SK-N-SH treated with all-trans-retinoic acid at 6 μM for 48 hours (cell line): ENCODE results near the gene PDE9A.

Source experiments
- ATAC-seq: fragments of 200-7000 bp; cut with Tn5 transposase; 3 replicates; pipeline ENCODE4 v1.9.1; 2020; ENCODE audit warnings: mild to moderate bottlenecking, moderate library complexity
- ARNTL ChIP-seq: fragments of 450-650 bp; formaldehyde crosslinking; IDR thresholded peaks from 2 replicates; pipeline ENCODE4 v1.5.0; 2020; ENCODE audit warnings: low read depth, mild to moderate bottlenecking, moderate library complexity, borderline replicate concordance
- BACH2 ChIP-seq: fragments of 250-450 bp; sonication (Bioruptor Pico); IDR thresholded peaks from 2 replicates; pipeline ENCODE4 v1.9.0; 2021; ENCODE audit warnings: mild to moderate bottlenecking, borderline replicate concordance
- CSDC2 ChIP-seq: fragments of 250-450 bp; sonication (Bioruptor Pico); IDR thresholded peaks from 2 replicates; pipeline ENCODE4 v1.5.0; 2020; ENCODE audit warnings: mild to moderate bottlenecking, moderate library complexity
- ESRRG ChIP-seq: fragments of 250-450 bp; sonication (Bioruptor Pico); IDR thresholded peaks from 2 replicates; pipeline ENCODE4 v1.6.1; 2021; ENCODE audit warnings: mild to moderate bottlenecking
- GLIS3 ChIP-seq: fragments of 250-450 bp; sonication (Bioruptor Pico); IDR thresholded peaks from 2 replicates; pipeline ENCODE4 v1.5.0; 2020; ENCODE audit warnings: mild to moderate bottlenecking, moderate library complexity
- ISL1 ChIP-seq: fragments of 250-450 bp; sonication (Bioruptor Pico); IDR thresholded peaks from 2 replicates; pipeline ENCODE4 v2.1.2; 2022; ENCODE audit warnings: mild to moderate bottlenecking, moderate library complexity
- OSR1 ChIP-seq: fragments of 250-450 bp; sonication (Bioruptor Pico); IDR thresholded peaks from 2 replicates; pipeline ENCODE4 v1.8.0; 2022; ENCODE audit warnings: moderate library complexity, mild to moderate bottlenecking, inconsistent platforms
- RARB ChIP-seq: fragments of 250-450 bp; sonication (Bioruptor Pico); IDR thresholded peaks from 2 replicates; pipeline ENCODE4 v1.8.0; 2021; ENCODE audit warnings: mild to moderate bottlenecking, moderate library complexity
- SNAI2 ChIP-seq: fragments of 250-450 bp; sonication (Bioruptor Pico); IDR thresholded peaks from 2 replicates; pipeline ENCODE4 v1.5.0; 2020; ENCODE audit warnings: mild to moderate bottlenecking, moderate library complexity
- TCF4 ChIP-seq: fragments of 250-450 bp; sonication (Bioruptor Pico); IDR thresholded peaks from 2 replicates; pipeline ENCODE4 v1.8.0; 2021; ENCODE audit warnings: mild to moderate bottlenecking, moderate library complexity, borderline replicate concordance
- TOX ChIP-seq: fragments of 250-450 bp; sonication (Bioruptor Pico); IDR thresholded peaks from 2 replicates; pipeline ENCODE4 v1.8.0; 2021; ENCODE audit warnings: mild to moderate bottlenecking, moderate library complexity, borderline replicate concordance
- ZFP3 ChIP-seq: fragments of 250-450 bp; sonication (Bioruptor Pico); IDR thresholded peaks from 2 replicates; pipeline ENCODE4 v1.5.0; 2020; ENCODE audit warnings: mild to moderate bottlenecking, moderate library complexity
- ZFP30 ChIP-seq: fragments of 450-650 bp; formaldehyde crosslinking; IDR thresholded peaks from 2 replicates; pipeline ENCODE4 v1.5.0; 2022; ENCODE audit warnings: mild to moderate bottlenecking, moderate library complexity
- ZNF565 ChIP-seq: fragments of 450-650 bp; formaldehyde crosslinking; conservative IDR thresholded peaks from 2 replicates; pipeline ENCODE4 v1.5.0; 2020; ENCODE audit warnings: low read depth, mild to moderate bottlenecking, moderate library complexity
- ZNF70 ChIP-seq: fragments of 450-650 bp; formaldehyde crosslinking; IDR thresholded peaks from 2 replicates; pipeline ENCODE4 v1.5.0; 2020; ENCODE audit warnings: mild to moderate bottlenecking, moderate library complexity
- TF ChIP-seq, protein P1 (sequence below): fragments of 250-450 bp; sonication (Bioruptor Pico); IDR thresholded peaks from 2 replicates; pipeline ENCODE4 v1.5.1; 2020; ENCODE audit warnings: low read depth, mild to moderate bottlenecking, moderate library complexity
- TF ChIP-seq, protein P2 (sequence below): fragments of 250-450 bp; sonication (Bioruptor Pico); IDR thresholded peaks from 2 replicates; pipeline ENCODE4 v1.8.0; 2020; ENCODE audit warnings: mild to moderate bottlenecking, moderate library complexity, borderline replicate concordance
- TF ChIP-seq, protein P3 (sequence below): fragments of 250-450 bp; sonication (Bioruptor Pico); IDR thresholded peaks from 2 replicates; pipeline ENCODE4 v1.5.0; 2020; ENCODE audit warnings: mild to moderate bottlenecking, moderate library complexity
- TF ChIP-seq, protein P4 (sequence below): fragments of 250-450 bp; sonication (Bioruptor Pico); IDR thresholded peaks from 2 replicates; pipeline ENCODE4 v1.5.1; 2021; ENCODE audit warnings: mild to moderate bottlenecking, moderate library complexity

PDE9A gene

DNA sequence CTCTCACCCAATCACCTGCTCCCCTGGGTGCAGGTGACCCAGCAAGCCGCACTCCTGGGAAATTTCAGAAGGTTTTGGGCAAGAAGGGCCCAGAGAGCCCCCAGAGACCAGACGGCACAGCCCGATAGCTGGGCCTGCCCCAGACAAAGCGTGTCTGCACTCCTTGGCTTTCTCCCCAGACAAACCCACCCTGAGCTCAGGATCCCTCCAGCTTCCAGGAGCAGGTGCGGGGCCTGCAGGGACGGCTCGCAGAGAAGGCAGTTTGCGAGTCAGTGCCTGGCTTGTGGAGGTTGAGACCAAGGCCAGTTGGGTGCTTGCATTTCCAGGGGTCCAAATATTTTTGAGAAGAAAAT lies 6.7 kb downstream of the PDE9A start (continued):
- TF ChIP-seq, protein P1, sequence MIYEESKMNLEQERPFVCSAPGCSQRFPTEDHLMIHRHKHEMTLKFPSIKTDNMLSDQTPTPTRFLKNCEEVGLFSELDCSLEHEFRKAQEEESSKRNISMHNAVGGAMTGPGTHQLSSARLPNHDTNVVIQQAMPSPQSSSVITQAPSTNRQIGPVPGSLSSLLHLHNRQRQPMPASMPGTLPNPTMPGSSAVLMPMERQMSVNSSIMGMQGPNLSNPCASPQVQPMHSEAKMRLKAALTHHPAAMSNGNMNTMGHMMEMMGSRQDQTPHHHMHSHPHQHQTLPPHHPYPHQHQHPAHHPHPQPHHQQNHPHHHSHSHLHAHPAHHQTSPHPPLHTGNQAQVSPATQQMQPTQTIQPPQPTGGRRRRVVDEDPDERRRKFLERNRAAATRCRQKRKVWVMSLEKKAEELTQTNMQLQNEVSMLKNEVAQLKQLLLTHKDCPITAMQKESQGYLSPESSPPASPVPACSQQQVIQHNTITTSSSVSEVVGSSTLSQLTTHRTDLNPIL = no peak
- TF ChIP-seq OSR1 (CRISPR knock-in tag) (no peak), RARB (CRISPR knock-in tag) (no peak), ESRRG (no peak), BACH2 (CRISPR knock-in tag) (no peak), CSDC2 (CRISPR knock-in tag) (no peak), ZFP30 (CRISPR knock-in tag) (no peak), TOX (CRISPR knock-in tag) (no peak)
- TF ChIP-seq, protein P2, sequence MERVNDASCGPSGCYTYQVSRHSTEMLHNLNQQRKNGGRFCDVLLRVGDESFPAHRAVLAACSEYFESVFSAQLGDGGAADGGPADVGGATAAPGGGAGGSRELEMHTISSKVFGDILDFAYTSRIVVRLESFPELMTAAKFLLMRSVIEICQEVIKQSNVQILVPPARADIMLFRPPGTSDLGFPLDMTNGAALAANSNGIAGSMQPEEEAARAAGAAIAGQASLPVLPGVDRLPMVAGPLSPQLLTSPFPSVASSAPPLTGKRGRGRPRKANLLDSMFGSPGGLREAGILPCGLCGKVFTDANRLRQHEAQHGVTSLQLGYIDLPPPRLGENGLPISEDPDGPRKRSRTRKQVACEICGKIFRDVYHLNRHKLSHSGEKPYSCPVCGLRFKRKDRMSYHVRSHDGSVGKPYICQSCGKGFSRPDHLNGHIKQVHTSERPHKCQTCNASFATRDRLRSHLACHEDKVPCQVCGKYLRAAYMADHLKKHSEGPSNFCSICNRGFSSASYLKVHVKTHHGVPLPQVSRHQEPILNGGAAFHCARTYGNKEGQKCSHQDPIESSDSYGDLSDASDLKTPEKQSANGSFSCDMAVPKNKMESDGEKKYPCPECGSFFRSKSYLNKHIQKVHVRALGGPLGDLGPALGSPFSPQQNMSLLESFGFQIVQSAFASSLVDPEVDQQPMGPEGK (CRISPR knock-in tag) = no peak

DNA sequence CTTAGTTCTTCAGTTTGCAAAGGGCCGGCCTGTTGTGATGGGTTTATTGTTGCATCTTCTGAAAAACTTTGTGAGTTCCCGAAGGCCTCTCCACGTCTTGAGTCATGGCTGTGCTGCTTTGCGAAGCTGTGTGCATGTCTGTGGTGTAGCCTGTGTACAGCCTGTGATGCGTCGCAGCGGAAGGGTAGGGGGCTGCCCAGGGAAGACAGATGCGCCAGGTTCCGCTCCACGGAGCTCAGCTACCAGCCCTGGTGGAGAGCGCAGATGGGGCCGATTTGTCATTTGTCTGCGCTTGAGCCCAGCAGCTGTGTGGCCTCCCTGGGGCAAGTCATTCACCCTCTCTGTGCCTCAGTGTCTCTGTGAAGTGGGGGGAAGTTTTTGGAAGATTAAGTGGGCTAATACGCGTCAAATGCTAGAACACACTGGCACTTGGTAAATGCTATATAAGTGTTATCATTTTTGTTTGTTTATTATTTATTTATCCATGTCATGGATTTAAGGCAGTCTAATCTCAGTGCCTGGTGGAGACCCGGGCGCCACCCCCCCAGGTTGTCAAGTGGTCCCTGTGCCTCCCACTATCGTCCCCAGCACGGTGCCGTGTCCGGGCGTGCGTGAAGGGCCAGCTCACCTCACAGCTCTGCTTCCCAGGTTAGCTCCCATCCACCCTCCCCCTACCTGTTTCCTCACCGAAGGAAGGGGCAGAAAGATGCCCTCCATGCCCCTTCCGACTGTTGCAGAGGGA lies 8.4 kb downstream of the PDE9A start:
- no peak for TF ChIP-seq ISL1 (CRISPR knock-in tag)
- TF ChIP-seq ARNTL (CRISPR knock-in tag) = no peak
- TF ChIP-seq BACH2 (CRISPR knock-in tag) = no peak
- no peak for TF ChIP-seq ESRRG
- TF ChIP-seq, protein P3, sequence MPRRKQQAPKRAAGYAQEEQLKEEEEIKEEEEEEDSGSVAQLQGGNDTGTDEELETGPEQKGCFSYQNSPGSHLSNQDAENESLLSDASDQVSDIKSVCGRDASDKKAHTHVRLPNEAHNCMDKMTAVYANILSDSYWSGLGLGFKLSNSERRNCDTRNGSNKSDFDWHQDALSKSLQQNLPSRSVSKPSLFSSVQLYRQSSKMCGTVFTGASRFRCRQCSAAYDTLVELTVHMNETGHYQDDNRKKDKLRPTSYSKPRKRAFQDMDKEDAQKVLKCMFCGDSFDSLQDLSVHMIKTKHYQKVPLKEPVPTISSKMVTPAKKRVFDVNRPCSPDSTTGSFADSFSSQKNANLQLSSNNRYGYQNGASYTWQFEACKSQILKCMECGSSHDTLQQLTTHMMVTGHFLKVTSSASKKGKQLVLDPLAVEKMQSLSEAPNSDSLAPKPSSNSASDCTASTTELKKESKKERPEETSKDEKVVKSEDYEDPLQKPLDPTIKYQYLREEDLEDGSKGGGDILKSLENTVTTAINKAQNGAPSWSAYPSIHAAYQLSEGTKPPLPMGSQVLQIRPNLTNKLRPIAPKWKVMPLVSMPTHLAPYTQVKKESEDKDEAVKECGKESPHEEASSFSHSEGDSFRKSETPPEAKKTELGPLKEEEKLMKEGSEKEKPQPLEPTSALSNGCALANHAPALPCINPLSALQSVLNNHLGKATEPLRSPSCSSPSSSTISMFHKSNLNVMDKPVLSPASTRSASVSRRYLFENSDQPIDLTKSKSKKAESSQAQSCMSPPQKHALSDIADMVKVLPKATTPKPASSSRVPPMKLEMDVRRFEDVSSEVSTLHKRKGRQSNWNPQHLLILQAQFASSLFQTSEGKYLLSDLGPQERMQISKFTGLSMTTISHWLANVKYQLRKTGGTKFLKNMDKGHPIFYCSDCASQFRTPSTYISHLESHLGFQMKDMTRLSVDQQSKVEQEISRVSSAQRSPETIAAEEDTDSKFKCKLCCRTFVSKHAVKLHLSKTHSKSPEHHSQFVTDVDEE (CRISPR knock-in tag) = no peak
- TF ChIP-seq, protein P2 (CRISPR knock-in tag) = no peak
- TF ChIP-seq ZNF565 (CRISPR knock-in tag) = no peak
- TF ChIP-seq SNAI2 (CRISPR knock-in tag) = no peak
- TF ChIP-seq ZNF70 (CRISPR knock-in tag) = no peak
- no peak for TF ChIP-seq CSDC2 (CRISPR knock-in tag)
- no peak for TF ChIP-seq RARB (CRISPR knock-in tag)
- TF ChIP-seq, protein P1 = no peak
- no peak for TF ChIP-seq ZFP3
- TF ChIP-seq TCF4 (CRISPR knock-in tag) = no peak
- TF ChIP-seq OSR1 (CRISPR knock-in tag) = no peak
- TF ChIP-seq, protein P4, sequence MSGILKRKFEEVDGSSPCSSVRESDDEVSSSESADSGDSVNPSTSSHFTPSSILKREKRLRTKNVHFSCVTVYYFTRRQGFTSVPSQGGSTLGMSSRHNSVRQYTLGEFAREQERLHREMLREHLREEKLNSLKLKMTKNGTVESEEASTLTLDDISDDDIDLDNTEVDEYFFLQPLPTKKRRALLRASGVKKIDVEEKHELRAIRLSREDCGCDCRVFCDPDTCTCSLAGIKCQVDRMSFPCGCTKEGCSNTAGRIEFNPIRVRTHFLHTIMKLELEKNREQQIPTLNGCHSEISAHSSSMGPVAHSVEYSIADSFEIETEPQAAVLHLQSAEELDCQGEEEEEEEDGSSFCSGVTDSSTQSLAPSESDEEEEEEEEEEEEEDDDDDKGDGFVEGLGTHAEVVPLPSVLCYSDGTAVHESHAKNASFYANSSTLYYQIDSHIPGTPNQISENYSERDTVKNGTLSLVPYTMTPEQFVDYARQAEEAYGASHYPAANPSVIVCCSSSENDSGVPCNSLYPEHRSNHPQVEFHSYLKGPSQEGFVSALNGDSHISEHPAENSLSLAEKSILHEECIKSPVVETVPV (CRISPR knock-in tag) = no peak
- no peak for TF ChIP-seq TOX (CRISPR knock-in tag)
- no peak for TF ChIP-seq GLIS3
- no peak for TF ChIP-seq ZFP30 (CRISPR knock-in tag)
- no peak for ATAC-seq
